HG03432 (cell line): ENCODE results near the gene BCL2L2.
"Not testable (repeated sequence)": the region's sequence is repeated elsewhere in the genome, so short reads cannot be mapped to it uniquely, and the experiment has no call there.

Experiments used
- ATAC-seq: cut with Tn5 transposase; IDR thresholded peaks from one replicate; pipeline ENCODE4 v1.9.1; 2021; ENCODE audit warnings: mild to moderate bottlenecking, moderate library complexity; ENCODE audit not compliant: unreplicated experiment

Gene BCL2L2

DNA sequence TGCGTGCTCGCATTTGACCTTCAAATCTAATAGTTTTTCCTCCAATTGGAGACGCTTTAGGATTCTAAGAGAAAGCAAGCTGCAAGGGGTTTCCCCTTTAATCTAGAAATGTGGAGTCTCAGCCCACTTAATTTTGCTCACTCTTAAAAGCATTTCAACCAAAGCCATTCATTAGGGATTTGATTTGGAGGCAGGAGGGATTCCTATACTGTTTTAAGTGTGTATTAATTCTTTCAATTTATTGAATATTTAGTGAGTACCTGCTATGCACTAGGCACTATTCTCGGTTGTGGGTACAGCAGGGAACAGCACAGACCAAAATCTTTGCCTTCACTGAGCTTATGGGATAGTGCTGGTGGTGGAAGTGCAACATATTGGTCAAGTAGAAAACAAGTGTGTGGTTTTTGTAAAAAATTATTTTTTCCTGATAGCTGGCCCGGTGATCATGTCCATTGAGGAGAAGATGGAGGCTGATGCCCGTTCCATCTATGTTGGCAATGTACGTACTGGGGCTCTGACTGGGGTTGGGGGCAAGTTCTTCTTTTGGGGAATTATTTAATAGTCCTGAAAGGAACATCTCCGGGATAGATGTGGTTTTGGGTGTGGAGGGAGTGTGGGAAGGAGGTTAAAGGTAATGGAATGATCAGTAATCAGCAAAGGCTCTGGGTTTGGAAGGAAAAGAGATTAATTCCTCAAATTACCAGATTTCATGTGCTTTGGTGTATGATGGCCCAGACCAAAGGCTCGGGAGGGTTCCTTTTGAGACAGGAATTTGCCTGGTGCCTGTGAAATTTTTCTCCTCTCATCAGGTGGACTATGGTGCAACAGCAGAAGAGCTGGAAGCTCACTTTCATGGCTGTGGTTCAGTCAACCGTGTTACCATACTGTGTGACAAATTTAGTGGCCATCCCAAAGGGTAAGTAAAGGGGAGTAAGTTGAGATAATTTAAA, 16.2 kb downstream of the BCL2L2 start:
- no peak for ATAC-seq

DNA sequence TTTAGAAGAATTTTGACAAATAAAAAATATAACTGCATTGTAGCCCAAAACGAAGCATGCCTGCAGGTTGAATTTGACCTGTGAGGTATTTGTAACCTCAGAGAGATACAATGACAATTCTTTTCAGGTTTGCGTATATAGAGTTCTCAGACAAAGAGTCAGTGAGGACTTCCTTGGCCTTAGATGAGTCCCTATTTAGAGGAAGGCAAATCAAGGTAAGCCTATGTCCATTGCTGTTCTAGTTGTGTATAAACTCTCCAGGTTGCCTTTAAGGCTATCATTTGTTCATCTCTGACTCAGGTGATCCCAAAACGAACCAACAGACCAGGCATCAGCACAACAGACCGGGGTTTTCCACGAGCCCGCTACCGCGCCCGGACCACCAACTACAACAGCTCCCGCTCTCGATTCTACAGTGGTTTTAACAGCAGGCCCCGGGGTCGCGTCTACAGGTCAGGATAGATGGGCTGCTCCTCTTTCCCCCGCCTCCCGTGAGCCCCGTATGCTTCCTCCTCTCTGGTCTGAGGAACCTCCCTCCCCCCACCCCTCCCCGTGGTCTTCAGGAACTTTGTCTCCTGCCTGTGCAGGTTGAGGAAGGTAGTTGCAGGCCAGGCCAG, 17.3 kb downstream of the BCL2L2 start:
- ATAC-seq, result no peak

DNA sequence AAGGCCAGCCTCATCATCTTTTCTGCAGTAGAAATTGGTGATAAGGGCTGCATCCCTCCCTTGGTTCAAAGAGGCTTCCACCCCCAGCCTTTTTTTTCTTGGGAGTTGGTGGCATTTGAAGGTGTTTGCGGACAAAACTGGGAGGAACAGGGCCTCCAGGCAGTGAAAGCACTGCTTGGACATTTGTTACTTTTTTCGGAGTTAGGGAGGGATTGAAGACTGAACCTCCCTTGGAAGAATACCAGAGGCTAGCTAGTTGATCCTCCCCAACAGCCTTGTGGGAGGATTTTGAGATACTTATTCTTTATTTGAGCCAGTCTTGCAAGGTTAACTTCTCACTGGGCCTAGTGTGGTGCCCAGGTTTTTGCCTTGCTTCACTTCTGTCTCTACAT, 17.8 kb downstream of the BCL2L2 start:
- ATAC-seq, result no peak

GRCh38 chr14:23324993-23325392, 18.4 kb downstream of the BCL2L2 start:
- no peak for ATAC-seq

DNA sequence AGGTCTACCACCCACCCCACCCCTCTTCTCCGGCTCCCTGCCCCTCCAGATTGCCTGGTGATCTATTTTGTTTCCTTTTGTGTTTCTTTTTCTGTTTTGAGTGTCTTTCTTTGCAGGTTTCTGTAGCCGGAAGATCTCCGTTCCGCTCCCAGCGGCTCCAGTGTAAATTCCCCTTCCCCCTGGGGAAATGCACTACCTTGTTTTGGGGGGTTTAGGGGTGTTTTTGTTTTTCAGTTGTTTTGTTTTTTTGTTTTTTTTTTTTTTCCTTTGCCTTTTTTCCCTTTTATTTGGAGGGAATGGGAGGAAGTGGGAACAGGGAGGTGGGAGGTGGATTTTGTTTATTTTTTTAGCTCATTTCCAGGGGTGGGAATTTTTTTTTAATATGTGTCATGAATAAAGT, 19.1 kb downstream of the BCL2L2 start:
- not testable (repeated sequence) for ATAC-seq

GRCh38 chr14:23326491-23327332, 20.1 kb downstream of the BCL2L2 start:
- ATAC-seq, result no peak

DNA sequence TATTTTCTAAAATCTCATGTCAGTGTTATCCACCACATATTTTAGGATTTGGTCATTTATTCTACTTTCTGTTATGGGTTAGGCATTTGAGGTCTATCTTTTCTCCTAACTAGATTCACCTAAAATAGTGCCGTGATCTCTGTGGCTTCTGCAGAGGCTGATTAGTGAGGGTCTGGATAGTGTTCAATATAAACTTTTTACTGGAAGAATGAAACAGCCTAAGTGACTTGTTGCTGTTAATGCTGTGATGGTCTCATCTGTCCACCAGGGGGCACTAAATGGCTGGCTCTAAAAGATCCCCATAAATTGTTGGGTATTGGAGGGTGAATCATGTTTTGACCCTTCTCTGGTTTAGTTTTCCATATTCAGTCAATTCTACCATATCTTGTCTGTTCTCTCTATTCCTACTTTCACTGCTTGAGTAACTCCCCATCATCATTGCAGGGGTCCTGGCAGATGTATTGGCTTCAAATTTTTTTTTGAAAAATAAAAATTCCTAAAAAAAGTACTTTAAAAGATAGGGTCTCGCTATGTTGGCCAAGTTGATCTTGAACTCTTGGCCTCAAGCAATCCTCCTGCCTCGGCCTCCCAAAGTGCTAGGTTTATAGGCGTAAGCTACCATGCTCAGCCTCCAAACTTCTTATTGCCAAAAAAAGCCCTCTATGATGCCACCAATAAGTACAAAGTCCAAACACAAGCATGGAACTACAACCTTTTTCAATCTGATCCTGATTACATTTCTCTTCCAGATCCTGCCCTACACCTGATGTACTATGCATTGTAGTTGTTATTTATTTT, 21.5 kb downstream of the BCL2L2 start:
- ATAC-seq, result no peak

DNA sequence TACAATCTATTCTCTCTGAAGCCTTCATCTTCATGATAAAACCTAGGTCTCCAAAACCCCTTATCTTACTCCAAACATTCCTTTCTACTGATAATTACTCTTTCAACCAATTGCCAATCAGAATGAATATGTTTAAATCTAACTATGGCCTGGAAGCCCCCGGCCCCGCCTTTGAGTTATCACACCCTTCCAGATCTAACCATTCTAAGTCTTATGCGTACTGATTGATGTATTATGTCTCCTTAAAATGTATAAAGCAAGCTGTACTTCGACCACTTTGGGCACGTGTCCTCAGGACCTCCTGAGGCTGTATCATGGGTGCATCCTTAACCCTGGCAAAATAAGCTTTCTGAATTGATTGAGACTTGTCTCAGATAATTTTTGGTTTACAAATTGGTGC, 29.0 kb downstream of the BCL2L2 start:
- ATAC-seq, result no peak

GRCh38 chr14:23339506-23340268, 33.1 kb downstream of the BCL2L2 start:
- ATAC-seq, result no peak

DNA sequence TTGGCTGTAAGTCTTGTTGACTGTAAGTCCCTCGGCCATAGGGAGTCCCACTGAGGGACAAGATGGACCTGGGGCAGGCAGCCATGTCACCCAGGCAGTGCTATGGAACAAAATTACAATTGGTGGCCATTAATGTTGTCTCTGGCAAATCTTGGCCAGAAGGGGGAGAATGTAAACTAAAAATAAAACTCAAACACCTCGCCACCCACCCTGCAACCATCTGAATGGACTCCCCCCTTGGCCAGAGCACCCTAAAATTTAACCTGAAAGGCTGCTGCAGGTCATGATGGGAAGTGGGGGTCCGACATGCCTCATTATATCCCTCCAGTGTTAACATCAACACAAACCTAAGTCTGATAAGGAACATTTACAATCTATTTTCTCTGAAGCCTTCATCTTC, 37.8 kb downstream of the BCL2L2 start:
- ATAC-seq, result no peak

GRCh38 chr14:23345987-23346692, 39.5 kb downstream of the BCL2L2 start:
- ATAC-seq, result no peak

GRCh38 chr14:23346693-23347405, 40.2 kb downstream of the BCL2L2 start:
- ATAC-seq, result no peak

DNA sequence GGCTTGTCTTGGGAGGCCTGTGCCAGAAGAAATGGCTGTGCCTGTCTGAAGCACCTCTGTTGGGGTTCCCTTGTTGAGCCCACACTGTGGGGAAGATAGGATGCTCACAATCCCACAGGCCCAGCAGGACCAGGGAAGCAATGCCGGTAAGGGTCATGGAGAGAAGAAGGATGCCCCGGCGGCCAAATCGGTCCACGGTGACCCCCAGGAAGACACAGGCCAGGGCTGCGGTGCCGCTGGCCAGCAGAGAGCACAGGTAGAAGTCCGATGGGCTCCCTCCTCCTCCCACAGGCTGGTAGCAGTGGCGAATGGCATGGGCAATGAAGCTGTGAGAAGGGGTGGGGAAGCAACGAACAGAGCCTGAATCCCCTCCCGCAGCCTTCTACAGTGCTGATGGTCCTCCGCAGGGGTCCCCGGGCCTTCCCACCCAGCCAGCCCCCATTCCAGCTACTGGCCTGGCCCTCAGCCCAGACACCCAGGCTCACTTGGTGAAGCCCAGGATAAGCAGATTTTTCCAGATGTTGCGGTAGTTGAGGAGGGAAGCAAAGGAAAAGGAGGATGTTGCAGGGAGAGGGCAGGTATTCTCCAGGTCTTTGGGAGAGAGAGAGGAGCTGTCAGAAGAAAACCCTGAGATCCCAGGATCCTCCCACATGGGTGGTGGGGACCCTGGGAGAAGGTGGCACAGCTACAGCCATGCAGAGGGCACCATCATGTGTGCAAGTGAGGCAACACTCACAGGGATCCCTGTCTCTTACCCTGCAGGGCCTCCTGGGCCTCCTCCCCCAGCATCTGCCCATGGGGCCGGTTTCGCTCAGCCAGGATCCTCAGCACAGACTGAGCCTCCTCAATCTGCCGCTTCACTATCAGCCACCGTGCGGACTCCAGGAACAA, 41.0 kb downstream of the BCL2L2 start:
- no peak for ATAC-seq

DNA sequence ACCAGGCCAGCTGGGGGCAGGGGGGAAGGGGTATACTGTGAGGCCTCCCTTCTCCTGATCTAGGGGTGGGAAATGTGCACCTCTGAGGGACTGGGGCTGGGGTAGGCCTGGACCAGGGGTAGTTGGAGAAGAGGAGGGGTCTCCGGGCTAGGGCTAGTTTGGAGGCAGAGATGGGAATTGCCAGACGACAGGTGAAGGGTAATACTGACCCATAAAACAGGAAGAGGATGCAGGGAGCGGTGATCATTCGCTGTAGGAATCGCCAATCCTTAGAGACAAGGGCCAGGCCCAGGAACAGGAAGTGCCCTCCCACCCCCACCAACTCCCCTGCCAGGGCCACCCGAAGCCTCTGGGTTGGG, 41.6 kb downstream of the BCL2L2 start:
- ATAC-seq, result no peak

- ATAC-seq, result no peak
These were observed 42.7 kb downstream of the BCL2L2 start for GRCh38 chr14:23349156-23349845.

- ATAC-seq, result no peak
These were observed 45.3 kb downstream of the BCL2L2 start for GRCh38 chr14:23351681-23352505.
